K562 (cell line): ENCODE data around the gene ADGRG1. TPM values are rescaled to one million over a fixed set of nuclear protein-coding genes. Genes with fewer than 3 reads are reported as not detected.

ENCODE experiments used
- ATF4 ChIP-seq: fragments of 450-650 bp; formaldehyde crosslinking; IDR thresholded peaks from 2 replicates; pipeline ENCODE4 v1.4.0; 2022; ENCODE audit warnings: mild to moderate bottlenecking, moderate library complexity
- CHCHD3 ChIP-seq: fragments of 250-450 bp; sonication (Bioruptor Pico); IDR thresholded peaks from 2 replicates; pipeline ENCODE4 v2.1.2; 2022; ENCODE audit warnings: mild to moderate bottlenecking
- MEIS2 ChIP-seq: fragments of 450-650 bp; IDR thresholded peaks from 2 replicates; pipeline ENCODE4 v1.6.1; 2014; ENCODE audit warnings: mild to moderate bottlenecking; ENCODE audit not compliant: partially characterized antibody
- MGA ChIP-seq: fragments of 450-650 bp; IDR thresholded peaks from 2 replicates; pipeline ENCODE4 v1.6.1; 2016; ENCODE audit warnings: mild to moderate bottlenecking, moderate library complexity
- NFE2L1 ChIP-seq: fragments of 450-650 bp; IDR thresholded peaks from 2 replicates; pipeline ENCODE4 v1.6.1; 2016; ENCODE audit warnings: missing genetic modification characterization, low read depth, mild to moderate bottlenecking, missing compliant biosample characterization, moderate library complexity, borderline replicate concordance
- SMAD3 ChIP-seq: fragments of 450-650 bp; formaldehyde crosslinking; conservative IDR thresholded peaks from 2 replicates; pipeline ENCODE4 v1.4.0; 2020; ENCODE audit warnings: mild to moderate bottlenecking
- TRIM25 ChIP-seq: fragments of 450-650 bp; IDR thresholded peaks from 2 replicates; pipeline ENCODE4 v1.7.0; 2016; ENCODE audit warnings: borderline replicate concordance
- ZBED1 ChIP-seq: IDR thresholded peaks from 2 replicates; pipeline ENCODE4 v1.6.1; 2014
- ZNF639 ChIP-seq, 2 experiments: fragments of 200-800 bp in 1 of 2; sonication (Bioruptor generic) in 1 of 2; sonication (generic) in 1 of 2; formaldehyde crosslinking in 1 of 2; IDR thresholded peaks in 1 of 2; conservative IDR thresholded peaks in 1 of 2; 2 replicates each; pipeline versions ENCODE4 v1.5.0 to v1.6.1; 2016 to 2020; ENCODE audit warnings: missing compliant biosample characterization in 1 of 2, missing genetic modification characterization in 1 of 2, missing genetic modification reagents in 1 of 2
- ZNF699 ChIP-seq: fragments of 250-450 bp; sonication (Bioruptor Pico); IDR thresholded peaks from 2 replicates; pipeline ENCODE4 v1.8.0; 2021; ENCODE audit warnings: mild to moderate bottlenecking, moderate library complexity; ENCODE audit not compliant: insufficient replicate concordance
- polyA plus RNA-seq, 8 experiments: library from polyadenylated mRNA; depleted of rRNA in 4 of 8; stranded (reverse) in 5 of 8; unstranded in 3 of 8; fragments of >200 nt; fragmentation: Nextera tagmentation in 2 of 8; fragmentation: Illumina TruSeq in 1 of 8; extraction: Ambion mirVana in 2 of 8; extraction: Trizol in 1 of 8; gene quantifications; 2 replicates each; pipeline versions ENCODE4 v1.2.1 to v1.2.3, GENCODE V29; 2011 to 2014; ENCODE audit warnings: inconsistent platforms in 1 of 8, missing spikeins in 1 of 8
- total RNA-seq, 7 experiments: library from RNA; depleted of rRNA in 6 of 7; stranded (reverse); fragments of >200 nt in 6 of 7; fragmentation: Illumina TruSeq in 2 of 7; extraction: Trizol in 2 of 7; gene quantifications; 2 replicates each; pipeline versions ENCODE4 v1.2.1 to v1.2.3, GENCODE V29; 2011 to 2021; ENCODE audit warnings: low replicate concordance in 1 of 7

Gene ADGRG1
- total and polyA plus RNA-seq, 9 of the 15 experiments (the other 6 are each of a cell fraction or from before 2014, with no cell fraction given) = 0.04 to 0.31 (median 0.16) TPM; not detected in 6

- TF ChIP-seq ZNF699 (CRISPR knock-in tag) = no peak
- peak; percentile 65; the same call in 1 of the 2 replicates for TF ChIP-seq MGA
- TF ChIP-seq CHCHD3 (CRISPR knock-in tag) = no peak
- peak; percentile 75 for TF ChIP-seq ATF4 (CRISPR knock-in tag)
- no peak for TF ChIP-seq ZBED1
- peak; percentile 71 for TF ChIP-seq MEIS2
- TF ChIP-seq TRIM25 = no peak
- no peak for TF ChIP-seq NFE2L1 (tag)
- TF ChIP-seq SMAD3 (CRISPR knock-in tag) = no peak; the same call in 1 of the 2 replicates
- TF ChIP-seq ZNF639 (CRISPR knock-in tag; conservative IDR thresholded peaks at IDR 0.05 in 1 of 2, IDR thresholded peaks at IDR 0.05 in 1 of 2) = peak in 1 of 2 experiments; percentile 77; a peak in 1 of 4 replicates
Observed at GRCh38 chr16:57667526-57668262, 39.3 kb downstream of the ADGRG1 start (continued).
